Endometrium (tissue), 2 donors: Measurements from ENCODE around the gene BEST2.

Experiments used
- FAIRE-seq: peaks from 2 replicates; lab custom pipeline; 2012; peaks lifted over from hg19 to GRCh38; lab: Jason Lieb, UNC
- donor health status: control.
- donor health status: control.

Gene BEST2

GRCh38 chr19:12770922-12771321, 19.3 kb downstream of the BEST2 start:
- no peak for FAIRE-seq

- FAIRE-seq = no peak
These were observed 20.7 kb downstream of the BEST2 start for GRCh38 chr19:12772323-12772722.

GRCh38 chr19:12773571-12773970, 22.0 kb downstream of the BEST2 start:
- no peak for FAIRE-seq

- no peak for FAIRE-seq
These were observed 23.3 kb downstream of the BEST2 start, which contains the start of gene HOOK2 for GRCh38 chr19:12774588-12775555. Gene HOOK2 (minus strand): TSS chr19:12775552. CDS start chr19:12775449, 103 bp downstream.

- FAIRE-seq = no peak
These were observed 25.8 kb downstream of the BEST2 start for GRCh38 chr19:12777217-12778016.

- no peak for FAIRE-seq
These were observed 26.7 kb downstream of the BEST2 start for GRCh38 chr19:12778017-12778904.

- no peak for FAIRE-seq
These were observed 27.2 kb downstream of the BEST2 start for GRCh38 chr19:12778905-12779161.

GRCh38 chr19:12779162-12779993, 27.8 kb downstream of the BEST2 start:
- no peak for FAIRE-seq

GRCh38 chr19:12782174-12782423, 30.5 kb downstream of the BEST2 start:
- no peak for FAIRE-seq

GRCh38 chr19:12782424-12783290, 31.1 kb downstream of the BEST2 start:
- FAIRE-seq = no peak

GRCh38 chr19:12783291-12783848, 31.8 kb downstream of the BEST2 start:
- FAIRE-seq = no peak

GRCh38 chr19:12783849-12784393, 32.3 kb downstream of the BEST2 start:
- FAIRE-seq = no peak

GRCh38 chr19:12784394-12784870, 32.8 kb downstream of the BEST2 start:
- FAIRE-seq = no peak

GRCh38 chr19:12784871-12785430, 33.4 kb downstream of the BEST2 start:
- FAIRE-seq = no peak

- no peak for FAIRE-seq
These were observed 33.9 kb downstream of the BEST2 start for GRCh38 chr19:12785431-12786031.

- no peak for FAIRE-seq
These were observed 34.7 kb downstream of the BEST2 start for GRCh38 chr19:12786141-12786870.

- FAIRE-seq = no peak
These were observed 35.4 kb downstream of the BEST2 start for GRCh38 chr19:12786952-12787351.

- FAIRE-seq = no peak
These were observed 35.9 kb downstream of the BEST2 start for GRCh38 chr19:12787458-12787857.
